IMR-90 (cell line): ENCODE measurements around the gene CIROP. TPM values are rescaled to one million over a fixed set of nuclear protein-coding genes. Genes with fewer than 3 reads are reported as not detected.

Experiments used
- ATAC-seq: fragments of 200-7000 bp; cut with Tn5 transposase; 2 replicates; pipeline ENCODE4 v1.9.1; 2020; ENCODE audit warnings: low read depth, mild to moderate bottlenecking, moderate library complexity
- BruUV-seq: library from RNA; stranded (reverse); fragments of 400-500 nt; replicated peaks from 2 replicates; lab custom pipeline; 2021; lab: Mats Ljungman, UMichigan
- CTCF ChIA-PET: fragments of 300-600 bp; formaldehyde crosslinking; extraction: SDS; loops from one replicate; lab custom pipeline; 2021; ENCODE audit warnings: antibody characterized with exemption; lab: Yijun Ruan, JAX
- POLR2A ChIA-PET: fragments of 300-600 bp; sonication (Branson Sonifier 250); formaldehyde crosslinking; loops from one replicate; lab custom pipeline; 2022; ENCODE audit warnings: antibody characterized with exemption; ENCODE audit not compliant: unreplicated experiment; lab: Charles Lee
- DNase-seq: peaks from one replicate; pipeline ENCODE4 v3.0.0; 2013
- H2AFZ ChIP-seq: replicated peaks from 2 replicates; pipeline ENCODE3; 2013; ENCODE audit warnings: low read length, mild to moderate bottlenecking; ENCODE audit not compliant: poor library complexity
- H2AK5ac ChIP-seq: 2 replicates; pipeline ENCODE4 v1.6.1; 2013; ENCODE audit warnings: low read depth, low read length, inconsistent platforms
- H2AK9ac ChIP-seq: replicated peaks from 2 replicates; pipeline ENCODE3; 2013; ENCODE audit warnings: mild to moderate bottlenecking, low read depth, low read length, moderate library complexity; ENCODE audit not compliant: poor library complexity
- H2BK120ac ChIP-seq: 2 replicates; pipeline ENCODE4 v1.6.1; 2013; ENCODE audit warnings: low read depth, low read length, inconsistent platforms
- H2BK15ac ChIP-seq: 3 replicates; pipeline ENCODE4 v1.6.1; 2013; ENCODE audit warnings: low read depth, low read length, inconsistent platforms
- H2BK20ac ChIP-seq: 2 replicates; pipeline ENCODE4 v1.6.1; 2013; ENCODE audit warnings: low read depth, mild to moderate bottlenecking, inconsistent platforms, low read length, moderate library complexity
- H2BK5ac ChIP-seq: 2 replicates; pipeline ENCODE4 v1.6.1; 2013; ENCODE audit warnings: mild to moderate bottlenecking, low read depth, low read length, inconsistent platforms; ENCODE audit not compliant: poor library complexity, severe bottlenecking
- H3K14ac ChIP-seq: replicated peaks from 2 replicates; pipeline ENCODE4 v1.6.1; 2013; ENCODE audit warnings: low read depth, low read length, inconsistent platforms
- H3K18ac ChIP-seq: 2 replicates; pipeline ENCODE4 v1.6.1; 2013; ENCODE audit warnings: low read depth, low read length, control low read depth
- H3K23ac ChIP-seq: 2 replicates; pipeline ENCODE4 v1.6.1; 2013; ENCODE audit warnings: low read depth, low read length, inconsistent platforms
- H3K27ac ChIP-seq: 2 replicates; pipeline ENCODE4 v1.5.1; 2013; ENCODE audit warnings: mild to moderate bottlenecking, control low read depth, low read length; ENCODE audit not compliant: insufficient read depth
- H3K27me3 ChIP-seq: 2 replicates; pipeline ENCODE4 v1.6.1; 2013; ENCODE audit warnings: low read length; ENCODE audit not compliant: control insufficient read depth, insufficient read depth
- H3K36me3 ChIP-seq: 2 replicates; pipeline ENCODE4 v1.6.1; 2013; ENCODE audit warnings: low read length, mixed read lengths; ENCODE audit not compliant: control insufficient read depth, insufficient read depth
- H3K4ac ChIP-seq: 2 replicates; pipeline ENCODE4 v1.6.1; 2013; ENCODE audit warnings: low read depth, low read length, inconsistent platforms
- H3K4me1 ChIP-seq: 2 replicates; pipeline ENCODE4 v1.6.1; 2013; ENCODE audit warnings: low read length, mixed read lengths; ENCODE audit not compliant: control insufficient read depth, insufficient read depth
- H3K4me2 ChIP-seq: 2 replicates; pipeline ENCODE4 v1.6.1; 2013; ENCODE audit warnings: low read depth, mild to moderate bottlenecking, control low read depth, low read length, moderate library complexity
- H3K4me3 ChIP-seq: 2 replicates; pipeline ENCODE4 v1.5.1; 2013; ENCODE audit warnings: low read depth, mild to moderate bottlenecking, control low read depth, low read length, moderate library complexity; ENCODE audit not compliant: insufficient read depth
- H3K56ac ChIP-seq: 2 replicates; pipeline ENCODE4 v1.6.1; 2013; ENCODE audit warnings: low read length, inconsistent platforms; ENCODE audit not compliant: insufficient read depth; ENCODE audit errors: extremely low read depth
- H3K79me1 ChIP-seq, 2 experiments: 2 replicates each; pipeline ENCODE4 v1.6.1; 2013; ENCODE audit warnings: low read length in 2 of 2, inconsistent platforms in 1 of 2, low read depth in 1 of 2
- H3K9ac ChIP-seq: 2 replicates; pipeline ENCODE4 v1.6.1; 2013; ENCODE audit warnings: low read depth, low read length, control low read depth
- H3K9me1 ChIP-seq: 2 replicates; pipeline ENCODE4 v1.6.1; 2013; ENCODE audit warnings: low read length, inconsistent platforms; ENCODE audit not compliant: insufficient read depth
- H3K9me3 ChIP-seq: 2 replicates; pipeline ENCODE4 v1.6.1; 2013; ENCODE audit warnings: low read length; ENCODE audit not compliant: control insufficient read depth, insufficient read depth
- H4K20me1 ChIP-seq: 2 replicates; pipeline ENCODE4 v1.6.1; 2013; ENCODE audit warnings: low read length, inconsistent platforms; ENCODE audit not compliant: insufficient read depth
- H4K5ac ChIP-seq: 2 replicates; pipeline ENCODE4 v1.6.1; 2013; ENCODE audit warnings: mild to moderate bottlenecking, low read depth, low read length, control low read depth
- H4K8ac ChIP-seq, 2 experiments: 2 replicates each; pipeline ENCODE4 v1.6.1; 2013; ENCODE audit warnings: low read depth in 2 of 2, low read length in 2 of 2, control low read depth in 1 of 2, inconsistent platforms in 1 of 2
- H4K91ac ChIP-seq: 2 replicates; pipeline ENCODE4 v1.6.1; 2013; ENCODE audit warnings: low read depth, low read length, inconsistent platforms; ENCODE audit not compliant: insufficient read depth
- CEBPB ChIP-seq: IDR thresholded peaks from 2 replicates; pipeline ENCODE4 v1.6.1; 2012; ENCODE audit warnings: low read depth, low read length, improper control_type of control experiment
- POLR2A ChIP-seq: IDR thresholded peaks from 2 replicates; pipeline ENCODE4 v1.6.1; 2012; ENCODE audit warnings: mild to moderate bottlenecking, low read depth, low read length
- RCOR1 ChIP-seq: IDR thresholded peaks from 2 replicates; pipeline ENCODE4 v1.6.1; 2012; ENCODE audit warnings: mild to moderate bottlenecking, low read length, improper control_type of control experiment; ENCODE audit not compliant: insufficient replicate concordance
- WGBS, 2 experiments: methylation state at CpG; one replicate each; pipeline versions ENCODE4 v1.1.5 to v1.1.7; 2013; ENCODE audit warnings: missing lambda C conversion rate in 2 of 2; ENCODE audit not compliant: insufficient read length in 1 of 2; ENCODE audit errors: extremely low coverage in 2 of 2; 5-methylcytosine and 5-hydroxymethylcytosine counted together
- dilution Hi-C: fragments of 300-500 bp; cut with HindIII; formaldehyde crosslinking; loops from one replicate; pipeline ENCODE4 v1.14.3; 2018; ENCODE audit warnings: low sequenced_read_pairs; ENCODE audit not compliant: unreplicated experiment
- in situ Hi-C: fragments of 300-500 bp; cut with MboI; formaldehyde crosslinking; loops from 3 replicates; pipeline ENCODE4 v1.14.3; 2019; ENCODE audit warnings: low sequenced_read_pairs, inconsistent platforms, mixed read lengths
- intact Hi-C: fragments of 100-400 bp; cut with micrococcal nuclease; formaldehyde crosslinking; loops from 2 replicates; pipeline ENCODE4 v1.10.0; 2022
- polyA plus RNA-seq, 3 experiments: library from polyadenylated mRNA; depleted of rRNA; stranded (reverse); fragments of >200 nt; gene quantifications; 2 replicates each; pipeline ENCODE4 v1.2.3, GENCODE V29; 2012; ENCODE audit warnings: low replicate concordance in 1 of 3
- total RNA-seq: library from RNA; depleted of rRNA; stranded (reverse); fragments of >200 nt; gene quantifications from 2 replicates; pipeline ENCODE4 v1.2.3, GENCODE V29; 2012; rRNA removed
- TF ChIP-seq, protein P1 (sequence below): fragments of 150-350 bp; IDR thresholded peaks from 2 replicates; pipeline ENCODE4 v1.6.1; 2016; ENCODE audit warnings: low read depth, mild to moderate bottlenecking, low read length, moderate library complexity, borderline replicate concordance

The CIROP gene
- total and polyA plus RNA-seq, 2 of the 4 experiments (the other 2 are of a cell fraction), result 0.31 to 0.36 TPM

DNA sequence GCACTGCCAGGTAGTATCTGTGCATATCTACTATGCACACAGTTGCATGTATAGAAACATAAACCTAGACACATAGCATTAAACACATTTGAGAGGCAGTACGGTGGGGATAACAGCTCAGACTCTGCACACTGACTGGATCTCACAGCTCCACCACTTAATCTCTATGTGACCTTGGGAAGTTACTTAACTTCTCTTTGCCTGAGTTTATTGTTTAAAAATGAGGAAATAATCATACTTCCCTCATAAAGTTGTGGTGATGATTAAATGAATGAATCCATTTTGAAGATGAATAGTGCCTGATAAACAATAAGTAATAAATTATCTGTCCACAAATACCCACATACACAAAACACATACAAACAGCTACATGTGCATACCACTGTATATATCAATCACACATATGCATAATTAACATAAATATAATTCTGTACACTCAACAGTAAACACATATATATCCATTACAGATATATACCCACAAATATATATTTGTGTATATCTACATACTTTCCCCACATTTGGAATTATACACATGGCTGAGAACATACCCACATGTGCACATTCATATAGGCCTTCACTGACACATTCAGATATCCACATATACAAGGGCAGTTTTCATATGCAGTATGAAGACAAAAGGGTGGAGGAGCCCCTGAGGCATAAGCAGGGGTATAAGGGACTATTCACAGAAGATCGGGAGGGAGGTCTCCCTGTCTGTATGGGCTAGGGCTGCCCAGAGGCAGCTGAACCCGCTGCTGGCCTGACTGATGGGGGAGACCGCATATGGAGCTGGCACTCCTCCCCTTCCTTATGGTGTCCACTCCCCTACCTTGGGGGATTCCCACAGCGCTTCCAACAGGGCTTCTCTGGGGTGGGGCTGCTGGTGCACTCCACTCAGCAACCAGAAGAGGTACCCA is 53.4 kb downstream of the CIROP start:
- Histone ChIP-seq H2AFZ (no peak overlapping the region), H4K20me1 (no peaks in the 10 kb centered on the region; the same call in 1 of the 2 replicates), H2AK9ac (no peak overlapping the region), H3K14ac (no peak overlapping the region), H2BK20ac (no peak overlapping the region), H3K36me3 (peaks cover 2% of the 10 kb centered on the region; the same call in 1 of the 2 replicates), H3K27me3 (no peaks in the 10 kb centered on the region), H3K4me2 (no peak overlapping the region), H4K91ac (no peak overlapping the region), H4K5ac (no peak overlapping the region), H3K9me1 (peaks cover 3% of the 10 kb centered on the region; the same call in 1 of the 2 replicates), H3K27ac (no peak overlapping the region), H2BK120ac (no peak overlapping the region), H3K23ac (no peak overlapping the region; the same call in 1 of the 2 replicates), H3K4me3 (no peak overlapping the region), H3K9ac (no peak overlapping the region), H3K4ac (no peak overlapping the region), H3K9me3 (no peaks in the 10 kb centered on the region), H2AK5ac (no peak overlapping the region), H3K4me1 (peaks cover 9% of the 10 kb centered on the region), H3K56ac (no peak overlapping the region), H2BK5ac (no peak overlapping the region), H3K79me1 (peaks cover 0 to 12% of the 10 kb centered on the region in 2 experiments; a peak in 2 of 4 replicates), H4K8ac (no peak overlapping the region), H3K18ac (no peak overlapping the region), H2BK15ac (no peak overlapping the region)
- ATAC-seq (no peak), DNase-seq (no peak)
- intact Hi-C loops, result loop anchor here (1.0 kb wide), 1 partner anchor 33 kb away; no protein-coding TSS in a partner anchor
- in situ Hi-C loops, result loop anchor here (5.0 kb wide), 1 partner anchor 59 kb away; no protein-coding TSS in a partner anchor
- no CpG with 5 or more reads among the region's 5 CpGs for WGBS, 2 experiments
- TF ChIP-seq RCOR1 (no peak), POLR2A (no peak), CEBPB (no peak)
- TF ChIP-seq, protein P1, sequence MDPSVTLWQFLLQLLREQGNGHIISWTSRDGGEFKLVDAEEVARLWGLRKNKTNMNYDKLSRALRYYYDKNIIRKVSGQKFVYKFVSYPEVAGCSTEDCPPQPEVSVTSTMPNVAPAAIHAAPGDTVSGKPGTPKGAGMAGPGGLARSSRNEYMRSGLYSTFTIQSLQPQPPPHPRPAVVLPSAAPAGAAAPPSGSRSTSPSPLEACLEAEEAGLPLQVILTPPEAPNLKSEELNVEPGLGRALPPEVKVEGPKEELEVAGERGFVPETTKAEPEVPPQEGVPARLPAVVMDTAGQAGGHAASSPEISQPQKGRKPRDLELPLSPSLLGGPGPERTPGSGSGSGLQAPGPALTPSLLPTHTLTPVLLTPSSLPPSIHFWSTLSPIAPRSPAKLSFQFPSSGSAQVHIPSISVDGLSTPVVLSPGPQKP, result no peak
- ChIA-PET POLR2A (interaction anchor here (0.6 to 1.0 kb wide), 2 partner anchors 27 to 121 kb away, joined by 3 to 4 read pairs; no protein-coding TSS in a partner anchor), CTCF (interaction anchor here (1.4 to 1.5 kb wide), 2 partner anchors 57 to 58 kb away, joined by 4 to 5 read pairs; no protein-coding TSS in a partner anchor)
- dilution Hi-C loops, result no loop called here
- BruUV-seq, result no TSS peak

Other genes with a start within 250 kb of the CIROP start
- 19.4 and 25.1 TPM in 2 replicates for gene LRP10, start 233.2 kb downstream of the CIROP start, total RNA-seq
- gene LRP10, start 233.2 kb downstream of the CIROP start, polyA plus RNA-seq (2012; rRNA removed), result 118 and 121 TPM in 2 replicates
- under 0.01 TPM in 2 replicates for gene REM2, start 221.8 kb downstream of the CIROP start, total RNA-seq
- 0.07 TPM in 1 of 2 replicates, not detected in the other for gene REM2, start 221.8 kb downstream of the CIROP start, polyA plus RNA-seq (2012; rRNA removed)
- gene RBM23, start 185.8 kb downstream of the CIROP start, total RNA-seq, result 375 and 830 TPM in 2 replicates
- 43.4 and 44.7 TPM in 2 replicates for gene RBM23, start 185.8 kb downstream of the CIROP start, polyA plus RNA-seq (2012; rRNA removed)
- 92.2 and 99.3 TPM in 2 replicates for gene PRMT5, start 175.6 kb downstream of the CIROP start, total RNA-seq
- 136 and 152 TPM in 2 replicates for gene PRMT5, start 175.6 kb downstream of the CIROP start, polyA plus RNA-seq (2012; rRNA removed)
- 19.2 and 24.2 TPM in 2 replicates for gene HAUS4, start 147.9 kb downstream of the CIROP start, total RNA-seq
- gene HAUS4, start 147.9 kb downstream of the CIROP start, polyA plus RNA-seq (2012; rRNA removed), result 13.5 and 16.9 TPM in 2 replicates
- gene AJUBA, start 122.4 kb downstream of the CIROP start, total RNA-seq, result 57.2 and 67.6 TPM in 2 replicates
- 46.3 and 46.4 TPM in 2 replicates for gene AJUBA, start 122.4 kb downstream of the CIROP start, polyA plus RNA-seq (2012; rRNA removed)
- gene C14orf93, start 94.8 kb downstream of the CIROP start, total RNA-seq, result 4.7 and 5.7 TPM in 2 replicates
- gene C14orf93, start 94.8 kb downstream of the CIROP start, polyA plus RNA-seq (2012; rRNA removed), result 4.7 and 5.4 TPM in 2 replicates
- 268 and 310 TPM in 2 replicates for gene PSMB5, start 70.1 kb downstream of the CIROP start, total RNA-seq
- 321 and 335 TPM in 2 replicates for gene PSMB5, start 70.1 kb downstream of the CIROP start, polyA plus RNA-seq (2012; rRNA removed)
- gene PSMB11, start 62.8 kb downstream of the CIROP start, total RNA-seq, result not detected in 2 replicates
- not detected in 2 replicates for gene PSMB11, start 62.8 kb downstream of the CIROP start, polyA plus RNA-seq (2012; rRNA removed)
- 3.6 and 3.9 TPM in 2 replicates for gene CDH24, start 47.5 kb downstream of the CIROP start, total RNA-seq
- 24.4 and 30.0 TPM in 2 replicates for gene CDH24, start 47.5 kb downstream of the CIROP start, polyA plus RNA-seq (2012; rRNA removed)
- gene ACIN1, start 9.9 kb downstream of the CIROP start, total RNA-seq, result 71.9 and 73.8 TPM in 2 replicates
- gene ACIN1, start 9.9 kb downstream of the CIROP start, polyA plus RNA-seq (2012; rRNA removed), result 167 and 185 TPM in 2 replicates
- gene C14orf119, start 9.5 kb downstream of the CIROP start, total RNA-seq, result 61.9 and 83.7 TPM in 2 replicates
- gene C14orf119, start 9.5 kb downstream of the CIROP start, polyA plus RNA-seq (2012; rRNA removed), result 74.0 and 86.3 TPM in 2 replicates
- gene CEBPE, start 14.3 kb upstream of the CIROP start, total RNA-seq, result not detected in 2 replicates
- 0.05 TPM in 1 of 2 replicates, not detected in the other for gene CEBPE, start 14.3 kb upstream of the CIROP start, polyA plus RNA-seq (2012; rRNA removed)
- not detected in 2 replicates for gene SLC7A8, start 78.7 kb upstream of the CIROP start, total RNA-seq
- 0.31 and 0.33 TPM in 2 replicates for gene SLC7A8, start 78.7 kb upstream of the CIROP start, polyA plus RNA-seq (2012; rRNA removed)
- not detected in 2 replicates for gene RNF212B, start 132.9 kb upstream of the CIROP start, total RNA-seq
- not detected in 2 replicates for gene RNF212B, start 132.9 kb upstream of the CIROP start, polyA plus RNA-seq (2012; rRNA removed)
- gene HOMEZ, start 181.1 kb upstream of the CIROP start, total RNA-seq, result 5.8 and 7.7 TPM in 2 replicates
- 9.7 and 10.3 TPM in 2 replicates for gene HOMEZ, start 181.1 kb upstream of the CIROP start, polyA plus RNA-seq (2012; rRNA removed)
- gene PPP1R3E, start 197.9 kb upstream of the CIROP start, total RNA-seq, result 1.1 and 1.3 TPM in 2 replicates
- 2.5 and 3.5 TPM in 2 replicates for gene PPP1R3E, start 197.9 kb upstream of the CIROP start, polyA plus RNA-seq (2012; rRNA removed)
- 14.5 and 16.9 TPM in 2 replicates for gene BCL2L2, start 201.8 kb upstream of the CIROP start, total RNA-seq
- gene BCL2L2, start 201.8 kb upstream of the CIROP start, polyA plus RNA-seq (2012; rRNA removed), result 30.6 and 40.9 TPM in 2 replicates
- gene PABPN1, start 216.5 kb upstream of the CIROP start, total RNA-seq, result 74.4 and 104 TPM in 2 replicates
- 192 and 211 TPM in 2 replicates for gene PABPN1, start 216.5 kb upstream of the CIROP start, polyA plus RNA-seq (2012; rRNA removed)
- 6.4 and 6.6 TPM in 2 replicates for gene SLC22A17, start 247.9 kb upstream of the CIROP start, total RNA-seq
- 35.6 and 36.0 TPM in 2 replicates for gene SLC22A17, start 247.9 kb upstream of the CIROP start, polyA plus RNA-seq (2012; rRNA removed)